ENCODE results near the gene GRIK4. TPM values are rescaled to one million over a fixed set of nuclear protein-coding genes. Genes with fewer than 3 reads are reported as not detected.

Gene GRIK4
- total and polyA plus RNA-seq, 12 donors, result 0.33 to 4.8 (median 3.0) TPM

DNA sequence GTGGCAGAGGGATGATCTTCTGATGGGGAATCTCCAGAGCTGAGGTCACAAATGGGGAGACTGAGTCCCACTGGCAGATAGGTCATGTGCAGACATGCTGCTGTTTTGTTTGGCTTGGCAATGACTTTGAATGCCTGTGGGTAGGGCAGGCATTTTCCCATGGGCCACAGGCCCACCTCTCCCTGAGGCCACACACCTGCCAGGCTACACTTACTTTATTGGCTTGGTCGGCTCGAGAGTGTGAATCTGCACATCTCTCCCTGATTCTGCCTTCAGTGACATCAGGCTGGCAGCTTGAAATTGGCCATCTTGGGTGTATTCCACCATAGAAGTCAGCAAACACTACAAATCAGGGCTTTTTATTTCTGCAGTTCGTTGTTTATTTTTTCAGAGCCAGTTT lies 91.5 kb downstream of the GRIK4 start:
- no peak overlapping the region for H3K27ac ChIP-seq
- H3K4me3 ChIP-seq, result no peak overlapping the region
- TF ChIP-seq POLR2A (IDR thresholded peaks at IDR 0.05), result no peak
- TF ChIP-seq, protein P1, sequence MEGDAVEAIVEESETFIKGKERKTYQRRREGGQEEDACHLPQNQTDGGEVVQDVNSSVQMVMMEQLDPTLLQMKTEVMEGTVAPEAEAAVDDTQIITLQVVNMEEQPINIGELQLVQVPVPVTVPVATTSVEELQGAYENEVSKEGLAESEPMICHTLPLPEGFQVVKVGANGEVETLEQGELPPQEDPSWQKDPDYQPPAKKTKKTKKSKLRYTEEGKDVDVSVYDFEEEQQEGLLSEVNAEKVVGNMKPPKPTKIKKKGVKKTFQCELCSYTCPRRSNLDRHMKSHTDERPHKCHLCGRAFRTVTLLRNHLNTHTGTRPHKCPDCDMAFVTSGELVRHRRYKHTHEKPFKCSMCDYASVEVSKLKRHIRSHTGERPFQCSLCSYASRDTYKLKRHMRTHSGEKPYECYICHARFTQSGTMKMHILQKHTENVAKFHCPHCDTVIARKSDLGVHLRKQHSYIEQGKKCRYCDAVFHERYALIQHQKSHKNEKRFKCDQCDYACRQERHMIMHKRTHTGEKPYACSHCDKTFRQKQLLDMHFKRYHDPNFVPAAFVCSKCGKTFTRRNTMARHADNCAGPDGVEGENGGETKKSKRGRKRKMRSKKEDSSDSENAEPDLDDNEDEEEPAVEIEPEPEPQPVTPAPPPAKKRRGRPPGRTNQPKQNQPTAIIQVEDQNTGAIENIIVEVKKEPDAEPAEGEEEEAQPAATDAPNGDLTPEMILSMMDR (IDR thresholded peaks at IDR 0.05), result no peak
- H3K36me3 ChIP-seq (replicated peaks in 1 of 2), result no peaks in the 10 kb centered on the region
- peaks cover 0 to 8% of the 10 kb centered on the region in 2 donors for H3K4me1 ChIP-seq (replicated peaks in 1 of 2)
- no peak for DNase-seq
- H3K27me3 ChIP-seq, result no peaks in the 10 kb centered on the region
- WGBS, 4 donors, result 86 to 93% (median 91%) methylated on average over 3 of the region's 3 CpGs
- H3K9me3 ChIP-seq (replicated peaks in 1 of 3), result no peaks in the 10 kb centered on the region
- intact Hi-C loops (cut with DNase I), result no loop called here

DNA sequence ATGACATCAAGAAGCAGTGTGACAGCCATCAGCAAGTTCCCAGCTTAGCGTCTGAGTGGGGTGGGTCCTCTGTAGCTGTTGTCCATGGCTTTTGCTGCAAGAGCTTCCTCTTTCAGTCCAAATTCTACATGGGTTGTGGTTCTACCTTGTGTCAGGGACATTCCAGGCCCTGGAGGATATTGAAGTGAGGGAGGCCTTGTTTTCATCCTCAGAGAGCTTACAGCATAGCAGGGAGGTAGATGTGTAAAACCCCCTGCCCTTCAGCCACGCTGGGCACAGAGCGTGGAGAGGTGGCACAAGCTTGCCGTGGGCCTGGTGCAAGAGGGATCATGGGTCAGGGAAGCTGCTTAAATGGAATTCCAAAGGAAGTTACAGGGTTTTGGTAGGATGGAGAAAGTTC lies 93.9 kb downstream of the GRIK4 start:
- intact Hi-C loops (cut with DNase I), result no loop called here
- no peak for TF ChIP-seq POLR2A (IDR thresholded peaks at IDR 0.05)
- TF ChIP-seq, protein P1 (IDR thresholded peaks at IDR 0.05), result no peak
- Histone ChIP-seq H3K27ac (no peak overlapping the region), H3K9me3 (replicated peaks in 1 of 3) (no peaks in the 10 kb centered on the region), H3K36me3 (replicated peaks in 1 of 2) (no peaks in the 10 kb centered on the region), H3K27me3 (no peaks in the 10 kb centered on the region), H3K4me3 (no peak overlapping the region), H3K4me1 (replicated peaks in 1 of 2) (peaks cover 11 to 21% of the 10 kb centered on the region in 2 donors)
- WGBS, 4 donors, result 86 to 94% (median 93%) methylated on average over 4 of the region's 4 CpGs
- DNase-seq, result no peak

DNA sequence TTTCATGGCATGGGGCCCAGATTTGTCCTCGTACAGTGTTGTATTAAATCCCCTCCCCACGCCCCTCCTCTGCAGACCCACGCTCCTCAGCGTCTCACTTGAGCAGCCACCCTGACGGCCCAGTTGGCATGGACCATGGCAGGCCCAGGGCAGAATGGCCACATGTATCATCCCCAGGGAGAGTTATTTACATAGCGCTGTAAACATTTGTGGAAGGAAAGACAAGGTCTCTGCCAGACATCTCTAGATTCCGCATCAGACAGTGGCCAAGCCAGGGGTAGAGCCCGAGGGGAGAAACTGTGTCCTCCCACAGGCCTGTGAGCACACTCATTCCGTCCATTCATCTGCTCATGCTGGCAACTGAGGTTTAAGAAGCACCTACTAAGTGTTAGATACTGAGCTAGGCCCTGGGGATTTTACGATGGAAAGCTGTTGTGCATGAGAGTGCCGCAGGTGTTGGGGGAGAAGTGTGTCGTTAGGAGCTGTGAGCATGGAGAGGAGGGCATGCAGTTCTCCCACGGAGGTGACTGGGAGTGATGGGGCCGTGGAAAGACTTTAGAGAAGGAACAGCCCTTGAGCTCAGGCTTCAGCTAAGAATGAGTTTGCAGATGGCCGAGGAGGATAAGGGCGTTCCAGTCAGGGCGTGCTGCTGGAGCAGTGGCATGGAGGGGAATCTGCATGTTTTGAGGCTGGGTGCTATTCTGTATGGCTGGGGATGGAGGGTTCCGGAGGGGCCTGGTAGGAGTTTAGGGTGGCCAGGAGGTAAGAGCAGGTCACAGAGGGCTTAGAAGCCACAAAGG lies 94.9 kb downstream of the GRIK4 start:
- Histone ChIP-seq H3K9me3 (replicated peaks in 1 of 3) (no peaks in the 10 kb centered on the region), H3K36me3 (replicated peaks in 1 of 2) (no peaks in the 10 kb centered on the region), H3K27me3 (no peaks in the 10 kb centered on the region), H3K4me1 (replicated peaks in 1 of 2) (peaks cover 11 to 19% of the 10 kb centered on the region in 2 donors), H3K4me3 (no peak overlapping the region), H3K27ac (no peak overlapping the region)
- intact Hi-C loops (cut with DNase I), result no loop called here
- WGBS, 4 donors, result 93 to 96% (median 94%) methylated on average over 17 to 18 of the region's 18 CpGs
- TF ChIP-seq POLR2A (IDR thresholded peaks at IDR 0.05), result no peak
- TF ChIP-seq, protein P1 (IDR thresholded peaks at IDR 0.05), result no peak
- DNase-seq, result no peak

DNA sequence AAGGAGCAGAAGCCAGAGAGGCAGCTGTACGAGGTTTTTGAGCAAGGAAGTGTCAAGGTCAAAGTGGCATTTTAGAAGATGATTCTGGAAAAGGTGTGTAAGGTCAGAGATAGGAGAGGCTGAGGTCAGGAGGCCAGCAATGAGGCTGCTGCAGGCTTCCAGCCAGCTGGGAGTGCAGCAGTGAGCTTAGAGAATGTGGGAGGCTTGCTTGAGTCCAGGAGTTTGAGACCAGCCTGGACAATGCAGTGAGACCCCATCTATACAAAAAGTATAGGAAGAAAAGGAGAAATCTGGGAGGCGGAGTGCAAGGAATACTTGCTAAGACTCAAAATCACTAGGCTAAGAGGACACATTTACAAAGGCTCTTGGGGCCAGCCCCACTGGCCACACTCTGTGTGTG lies 96.5 kb downstream of the GRIK4 start:
- H3K27ac ChIP-seq, result no peak overlapping the region
- peaks cover 11 to 14% of the 10 kb centered on the region in 2 donors for H3K4me1 ChIP-seq (replicated peaks in 1 of 2)
- intact Hi-C loops (cut with DNase I), result no loop called here
- TF ChIP-seq, protein P1 (IDR thresholded peaks at IDR 0.05), result no peak
- no peak for TF ChIP-seq POLR2A (IDR thresholded peaks at IDR 0.05)
- DNase-seq, result no peak
- no peaks in the 10 kb centered on the region for H3K27me3 ChIP-seq
- 61 to 70% (median 64%) methylated on average over 2 of the region's 2 CpGs for WGBS, 4 donors
- no peak overlapping the region for H3K4me3 ChIP-seq
- no peaks in the 10 kb centered on the region for H3K36me3 ChIP-seq (replicated peaks in 1 of 2)
- no peaks in the 10 kb centered on the region for H3K9me3 ChIP-seq (replicated peaks in 1 of 3)
